PC-3 (cell line): Measurements from ENCODE around the gene PRPF40A. TPM values are rescaled to one million over a fixed set of nuclear protein-coding genes. Genes with fewer than 3 reads are reported as not detected.
"Not testable (repeated sequence)": the region's sequence is repeated elsewhere in the genome, so short reads cannot be mapped to it uniquely, and the experiment has no call there.

Experiments used
- ATAC-seq: fragments of 200-7000 bp; cut with Tn5 transposase; 2 replicates; pipeline ENCODE4 v1.9.1; 2020; ENCODE audit warnings: mild to moderate bottlenecking, moderate library complexity
- BruUV-seq: library from RNA; stranded (reverse); fragments of 400-500 nt; replicated peaks from 2 replicates; lab custom pipeline; 2021; lab: Mats Ljungman, UMichigan
- CTCF ChIA-PET: fragments of 300-600 bp; sonication (Branson Sonifier 250); formaldehyde crosslinking; loops from one replicate; lab custom pipeline; 2022; ENCODE audit warnings: antibody characterized with exemption; lab: Charles Lee
- POLR2A ChIA-PET: fragments of 300-600 bp; sonication (Branson Sonifier 250); formaldehyde crosslinking; loops from one replicate; lab custom pipeline; 2022; ENCODE audit warnings: antibody characterized with exemption; ENCODE audit not compliant: unreplicated experiment; lab: Charles Lee
- DNase-seq: peaks from one replicate; pipeline ENCODE4 v3.0.0-alpha.2; 2015
- H2AFZ ChIP-seq: fragments of 300-600 bp; sonication (generic); 2 replicates; pipeline ENCODE4 v1.6.0; 2016; ENCODE audit warnings: antibody characterized with exemption, low read length
- H3F3A ChIP-seq: fragments of 300-600 bp; sonication (generic); one replicate; pipeline ENCODE4 v1.6.0; 2017; ENCODE audit warnings: antibody characterized with exemption, low read length, control low read depth, mild to moderate bottlenecking; ENCODE audit not compliant: unreplicated experiment
- H3K27ac ChIP-seq: fragments of 300-600 bp; sonication (generic); 2 replicates; pipeline ENCODE4 v1.5.1; 2016; ENCODE audit warnings: mild to moderate bottlenecking, low read length
- H3K27me3 ChIP-seq: fragments of 300-600 bp; sonication (generic); 2 replicates; pipeline ENCODE4 v1.6.1; 2016; ENCODE audit warnings: low read length, mixed read lengths
- H3K36me3 ChIP-seq: fragments of 300-600 bp; sonication (generic); 2 replicates; pipeline ENCODE4 v1.6.1; 2016; ENCODE audit warnings: low read depth, mixed run types, low read length, mixed read lengths
- H3K4me1 ChIP-seq: fragments of 300-600 bp; sonication (generic); 2 replicates; pipeline ENCODE4 v1.5.1; 2016; ENCODE audit warnings: low read length; ENCODE audit not compliant: insufficient read depth
- H3K4me2 ChIP-seq: fragments of 300-600 bp; sonication (generic); 2 replicates; pipeline ENCODE4 v1.6.0; 2016; ENCODE audit warnings: low read length
- H3K4me3 ChIP-seq: fragments of 300-600 bp; sonication (generic); 2 replicates; pipeline ENCODE4 v1.5.1; 2016; ENCODE audit warnings: mild to moderate bottlenecking, low read length, mixed read lengths
- H3K79me2 ChIP-seq: fragments of 300-600 bp; sonication (generic); 2 replicates; pipeline ENCODE4 v1.6.1; 2017; ENCODE audit warnings: low read length, mixed read lengths
- H3K9ac ChIP-seq: fragments of 300-600 bp; sonication (generic); 2 replicates; pipeline ENCODE4 v1.6.0; 2016; ENCODE audit warnings: mild to moderate bottlenecking, low read length
- H3K9me2 ChIP-seq: fragments of 300-600 bp; sonication (generic); replicated peaks from 2 replicates; pipeline ENCODE4 v1.6.1; 2016; ENCODE audit warnings: mixed run types, low read length, mixed read lengths
- H3K9me3 ChIP-seq: fragments of 300-600 bp; sonication (generic); 2 replicates; pipeline ENCODE4 v1.6.1; 2016; ENCODE audit warnings: low read length, mixed read lengths
- H4K20me1 ChIP-seq: fragments of 300-600 bp; sonication (generic); 2 replicates; pipeline ENCODE4 v1.6.1; 2016; ENCODE audit warnings: low read length, mixed read lengths
- EZH2 ChIP-seq: fragments of 300-600 bp; sonication (generic); IDR thresholded peaks from one replicate; pipeline ENCODE4 v1.6.1; 2017; ENCODE audit warnings: antibody characterized with exemption, mild to moderate bottlenecking, low read length; ENCODE audit not compliant: unreplicated experiment
- EZH2phosphoT487 ChIP-seq: fragments of 300-600 bp; sonication (generic); IDR thresholded peaks from 2 replicates; pipeline ENCODE4 v1.6.1; 2018; ENCODE audit warnings: mild to moderate bottlenecking, antibody characterized with exemption, low read length, borderline replicate concordance
- intact Hi-C: fragments of 100-400 bp; cut with micrococcal nuclease; formaldehyde crosslinking; loops from 2 replicates; pipeline ENCODE4 v1.9.0; 2023
- total RNA-seq: library from RNA; depleted of rRNA; stranded (reverse); fragments of >200 nt; gene quantifications from 2 replicates; pipeline ENCODE4 v1.2.3, GENCODE V29; 2014
- TF ChIP-seq, protein P1 (sequence below): fragments of 300-600 bp; sonication (generic); conservative IDR thresholded peaks from 2 replicates; pipeline ENCODE4 v1.5.1; 2017; ENCODE audit warnings: antibody characterized with exemption, low read depth, mild to moderate bottlenecking, low read length

PRPF40A gene
- total RNA-seq, 1 experiment from 2014 or later: 140 TPM

DNA sequence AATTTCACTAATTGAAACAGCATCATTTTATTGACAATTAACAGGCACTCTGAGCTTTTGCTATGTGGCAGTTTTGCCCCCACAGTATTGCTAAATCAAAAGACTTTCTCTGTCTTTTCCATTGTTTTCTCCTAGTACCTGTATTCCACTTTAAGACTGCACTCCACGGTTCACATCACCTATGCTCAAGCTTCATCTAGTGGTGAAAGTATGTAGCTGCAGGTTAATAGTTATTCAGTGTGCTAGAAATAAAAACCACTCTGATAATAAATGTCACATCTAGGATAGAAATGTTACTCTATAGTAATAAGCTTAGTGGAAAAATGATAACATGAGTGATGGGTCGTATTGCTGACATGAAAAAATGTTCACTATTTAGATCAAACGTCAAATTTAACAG lies 25.7 kb upstream of the PRPF40A start:
- Histone ChIP-seq H3F3A (no peaks in the 10 kb centered on the region), H3K9ac (no peak overlapping the region), H3K9me2 (no peaks in the 10 kb centered on the region), H3K36me3 (peaks cover 7% of the 10 kb centered on the region), H3K79me2 (no peaks in the 10 kb centered on the region), H3K4me3 (no peak overlapping the region), H3K4me1 (no peaks in the 10 kb centered on the region), H2AFZ (no peak overlapping the region), H3K27ac (no peak overlapping the region), H4K20me1 (no peaks in the 10 kb centered on the region), H3K9me3 (no peaks in the 10 kb centered on the region), H3K4me2 (no peak overlapping the region), H3K27me3 (no peaks in the 10 kb centered on the region)
- POLR2A ChIA-PET: no interaction called here
- intact Hi-C loops: loop anchor here (5.0 kb wide), 1 partner anchor 566 kb away; the partner anchor contains the start of gene STAM2
- CTCF ChIA-PET: interaction anchor here (0.6 kb wide), 1 partner anchor 706 kb away, joined by 5 read pairs; no protein-coding TSS in a partner anchor
- DNase-seq (peak; percentile 51), ATAC-seq (peak; percentile 62)
- BruUV-seq: no TSS peak
- no peak for TF ChIP-seq EZH2phosphoT487
- TF ChIP-seq, protein P1, sequence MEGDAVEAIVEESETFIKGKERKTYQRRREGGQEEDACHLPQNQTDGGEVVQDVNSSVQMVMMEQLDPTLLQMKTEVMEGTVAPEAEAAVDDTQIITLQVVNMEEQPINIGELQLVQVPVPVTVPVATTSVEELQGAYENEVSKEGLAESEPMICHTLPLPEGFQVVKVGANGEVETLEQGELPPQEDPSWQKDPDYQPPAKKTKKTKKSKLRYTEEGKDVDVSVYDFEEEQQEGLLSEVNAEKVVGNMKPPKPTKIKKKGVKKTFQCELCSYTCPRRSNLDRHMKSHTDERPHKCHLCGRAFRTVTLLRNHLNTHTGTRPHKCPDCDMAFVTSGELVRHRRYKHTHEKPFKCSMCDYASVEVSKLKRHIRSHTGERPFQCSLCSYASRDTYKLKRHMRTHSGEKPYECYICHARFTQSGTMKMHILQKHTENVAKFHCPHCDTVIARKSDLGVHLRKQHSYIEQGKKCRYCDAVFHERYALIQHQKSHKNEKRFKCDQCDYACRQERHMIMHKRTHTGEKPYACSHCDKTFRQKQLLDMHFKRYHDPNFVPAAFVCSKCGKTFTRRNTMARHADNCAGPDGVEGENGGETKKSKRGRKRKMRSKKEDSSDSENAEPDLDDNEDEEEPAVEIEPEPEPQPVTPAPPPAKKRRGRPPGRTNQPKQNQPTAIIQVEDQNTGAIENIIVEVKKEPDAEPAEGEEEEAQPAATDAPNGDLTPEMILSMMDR: peak; percentile 66

DNA sequence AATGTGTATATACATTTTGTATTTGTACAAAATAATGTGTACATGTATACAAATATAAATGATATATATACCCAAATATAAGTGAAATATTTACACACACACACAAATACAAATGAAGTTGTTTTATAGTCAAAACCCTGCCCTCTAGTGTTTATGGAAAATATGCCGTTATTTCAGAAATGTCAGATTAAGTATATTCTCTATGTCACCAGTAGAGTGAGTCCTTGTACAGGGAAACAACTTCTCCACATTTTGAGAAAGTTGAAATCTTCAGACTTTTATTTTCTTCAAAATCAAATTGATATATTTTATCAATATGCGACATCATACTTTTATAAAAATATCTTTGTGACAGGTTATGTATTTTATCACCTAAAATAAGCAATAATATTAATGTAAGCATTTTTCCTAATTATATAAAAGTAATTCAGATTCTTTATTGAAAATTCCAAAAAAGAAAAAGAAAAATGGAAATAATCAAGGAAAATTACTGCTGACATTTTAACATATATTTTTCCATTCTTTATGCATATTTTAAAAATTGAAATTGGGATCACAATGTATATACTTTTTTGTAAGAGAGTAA lies 23.6 kb upstream of the PRPF40A start:
- Histone ChIP-seq H3F3A (no peaks in the 10 kb centered on the region), H3K9ac (no peak overlapping the region), H3K79me2 (no peaks in the 10 kb centered on the region), H3K4me3 (no peak overlapping the region), H3K9me2 (no peaks in the 10 kb centered on the region), H3K27me3 (no peaks in the 10 kb centered on the region), H4K20me1 (no peaks in the 10 kb centered on the region), H3K27ac (no peak overlapping the region), H3K36me3 (peaks cover 18% of the 10 kb centered on the region), H3K9me3 (no peaks in the 10 kb centered on the region), H3K4me1 (no peaks in the 10 kb centered on the region), H3K4me2 (no peak overlapping the region), H2AFZ (no peak overlapping the region)
- DNase-seq: peak; percentile 80
- intact Hi-C loops: loop anchor here (2.0 to 5.0 kb wide), 3 partner anchors 564 to 778 kb away; partner anchors contain the start of genes RPRM and STAM2
- no TSS peak for BruUV-seq
- CTCF ChIA-PET: interaction anchor here (0.6 kb wide), 1 partner anchor 593 kb away, joined by 3 read pairs; no protein-coding TSS in a partner anchor
- no peak for ATAC-seq
- POLR2A ChIA-PET: no interaction called here
- no peak for TF ChIP-seq EZH2
- TF ChIP-seq EZH2phosphoT487: no peak
- TF ChIP-seq, protein P1: peak; percentile 90

DNA sequence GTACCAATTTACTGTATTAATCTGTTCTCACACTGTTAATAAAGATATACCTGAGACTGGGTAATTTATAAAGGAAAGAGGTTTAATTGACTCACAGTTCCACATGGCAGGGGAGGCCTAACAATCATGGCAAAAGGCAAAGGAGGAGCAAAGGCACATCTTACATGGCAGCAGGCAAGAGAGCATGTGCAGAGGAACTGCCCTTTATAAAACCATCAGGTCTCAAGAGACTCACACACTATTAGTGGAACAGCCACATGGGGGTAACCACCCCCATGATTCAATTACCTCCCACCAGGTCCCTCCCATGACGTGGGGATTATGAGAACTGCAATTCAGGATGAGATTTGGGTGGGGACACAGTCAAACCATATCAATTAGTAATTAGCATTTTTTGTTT lies 22.4 kb upstream of the PRPF40A start:
- H3K9me3 ChIP-seq, H3K4me1 ChIP-seq, H3K27ac ChIP-seq, BruUV-seq, H4K20me1 ChIP-seq, H3K9me2 ChIP-seq, H3K4me3 ChIP-seq, H3K9ac ChIP-seq, POLR2A ChIA-PET, H3K27me3 ChIP-seq, H2AFZ ChIP-seq, H3K79me2 ChIP-seq, H3F3A ChIP-seq, ATAC-seq, DNase-seq, CTCF ChIA-PET, H3K4me2 ChIP-seq: not testable (repeated sequence)
- H3K36me3 ChIP-seq: peaks cover 24% of the 10 kb centered on the region
- intact Hi-C loops: loop anchor here (2.0 to 10.0 kb wide), 4 partner anchors 562 to 779 kb away; partner anchors contain the start of genes RPRM and STAM2
